GF-D8 (cell line): Measurements from ENCODE around the gene ARHGAP26.

ENCODE experiments used
- DNase-seq: peaks from one replicate; lab custom pipeline; 2025; lab: John Stamatoyannopoulos, UW

ARHGAP26 gene

GRCh38 chr5:142814122-142814521, 43.9 kb downstream of the ARHGAP26 start:
- DNase-seq: no peak

- DNase-seq: no peak
Observed at GRCh38 chr5:142815469-142815868, 45.3 kb downstream of the ARHGAP26 start.

GRCh38 chr5:142816531-142817430, 46.6 kb downstream of the ARHGAP26 start:
- no peak for DNase-seq

GRCh38 chr5:142817949-142818431, 47.8 kb downstream of the ARHGAP26 start:
- DNase-seq: no peak

- DNase-seq: no peak
Observed at GRCh38 chr5:142819292-142819691, 49.1 kb downstream of the ARHGAP26 start.

GRCh38 chr5:142819825-142820224, 49.6 kb downstream of the ARHGAP26 start:
- no peak for DNase-seq

GRCh38 chr5:142820447-142820846, 50.3 kb downstream of the ARHGAP26 start:
- no peak for DNase-seq

GRCh38 chr5:142821034-142821732, 51.0 kb downstream of the ARHGAP26 start:
- no peak for DNase-seq

- DNase-seq: no peak
Observed at GRCh38 chr5:142821733-142822487, 51.7 kb downstream of the ARHGAP26 start.

- no peak for DNase-seq
Observed at GRCh38 chr5:142823126-142823525, 52.9 kb downstream of the ARHGAP26 start.

GRCh38 chr5:142823806-142824205, 53.6 kb downstream of the ARHGAP26 start:
- DNase-seq: no peak

- DNase-seq: no peak
Observed at GRCh38 chr5:142824391-142824790, 54.2 kb downstream of the ARHGAP26 start.

- DNase-seq: no peak
Observed at GRCh38 chr5:142825378-142826089, 55.4 kb downstream of the ARHGAP26 start.

GRCh38 chr5:142826093-142826492, 55.9 kb downstream of the ARHGAP26 start:
- DNase-seq: no peak

- no peak for DNase-seq
Observed at GRCh38 chr5:142826741-142827492, 56.7 kb downstream of the ARHGAP26 start.

GRCh38 chr5:142827934-142828576, 57.9 kb downstream of the ARHGAP26 start:
- no peak for DNase-seq

- DNase-seq: no peak
Observed at GRCh38 chr5:142828797-142829535, 58.8 kb downstream of the ARHGAP26 start.

- no peak for DNase-seq
Observed at GRCh38 chr5:142829801-142830220, 59.6 kb downstream of the ARHGAP26 start.

GRCh38 chr5:142830241-142831008, 60.2 kb downstream of the ARHGAP26 start:
- DNase-seq: no peak
